ENCODE measurements around the gene PSME2.
A peak's percentile ranks its signal among the peaks of the same experiment; 100 is the strongest.

Gene PSME2

DNA sequence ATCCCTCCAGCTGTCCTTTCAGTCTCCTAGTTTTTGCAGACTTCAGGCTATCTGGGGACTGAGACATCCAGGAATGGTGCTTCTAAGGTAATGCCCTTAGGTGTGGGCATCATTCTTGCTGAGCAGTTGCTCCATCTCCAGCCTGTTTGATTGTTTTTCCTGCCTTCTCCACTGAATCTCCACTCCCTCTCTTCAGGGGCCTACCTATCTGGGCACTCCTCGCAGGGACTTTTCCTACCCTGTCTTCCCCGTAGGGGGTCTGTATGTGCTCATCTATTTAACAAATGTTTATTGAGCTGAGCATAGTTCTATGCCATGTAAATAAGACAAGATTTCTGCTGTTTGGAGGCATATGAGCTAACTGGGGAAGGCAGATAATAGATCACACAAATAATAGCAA, 13.4 kb downstream of the PSME2 start:
- no peak for DNase-seq

DNA sequence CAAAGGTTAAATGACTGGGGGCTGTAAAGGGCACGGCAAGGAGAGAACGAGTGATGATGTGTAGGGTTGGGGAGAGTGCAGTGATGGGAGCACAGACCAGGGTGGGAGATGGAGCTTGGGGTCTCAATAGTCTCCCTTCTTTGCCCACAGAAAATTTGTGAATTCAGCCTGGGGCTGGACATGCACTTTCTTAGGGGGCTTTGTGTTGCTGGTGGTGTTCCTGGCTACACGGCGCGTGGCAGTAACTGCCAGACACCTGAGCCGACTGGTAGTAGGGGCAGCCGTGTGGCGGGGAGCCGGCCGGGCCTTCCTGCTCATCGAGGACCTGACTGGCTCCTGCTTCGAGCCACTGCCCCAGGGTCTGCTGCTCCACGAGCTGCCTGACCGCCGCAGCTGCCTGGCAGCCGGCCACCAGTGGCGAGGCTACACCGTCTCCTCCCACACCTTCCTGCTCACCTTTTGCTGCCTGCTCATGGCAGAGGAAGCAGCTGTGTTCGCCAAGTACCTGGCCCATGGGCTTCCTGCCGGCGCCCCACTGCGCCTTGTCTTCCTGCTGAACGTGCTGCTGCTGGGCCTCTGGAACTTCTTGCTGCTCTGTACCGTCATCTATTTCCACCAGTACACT, 14.2 kb downstream of the PSME2 start:
- DNase-seq, result no peak

DNA sequence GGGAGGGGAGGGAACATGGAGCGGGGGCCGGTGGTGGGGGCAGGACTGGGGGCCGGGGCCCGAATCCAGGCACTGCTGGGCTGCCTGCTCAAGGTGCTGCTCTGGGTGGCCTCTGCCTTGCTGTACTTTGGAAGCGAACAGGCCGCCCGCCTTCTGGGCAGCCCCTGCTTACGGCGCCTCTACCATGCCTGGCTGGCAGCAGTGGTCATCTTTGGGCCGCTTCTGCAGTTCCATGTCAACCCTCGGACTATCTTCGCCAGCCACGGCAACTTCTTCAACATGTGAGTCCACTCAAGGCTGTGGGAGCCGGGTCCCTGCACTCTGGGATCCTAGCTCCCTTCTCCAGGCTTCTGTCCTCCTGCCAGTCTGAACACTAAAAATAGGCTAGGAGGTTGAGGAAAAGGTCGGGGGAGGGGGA, 14.9 kb downstream of the PSME2 start:
- no peak for DNase-seq

DNA sequence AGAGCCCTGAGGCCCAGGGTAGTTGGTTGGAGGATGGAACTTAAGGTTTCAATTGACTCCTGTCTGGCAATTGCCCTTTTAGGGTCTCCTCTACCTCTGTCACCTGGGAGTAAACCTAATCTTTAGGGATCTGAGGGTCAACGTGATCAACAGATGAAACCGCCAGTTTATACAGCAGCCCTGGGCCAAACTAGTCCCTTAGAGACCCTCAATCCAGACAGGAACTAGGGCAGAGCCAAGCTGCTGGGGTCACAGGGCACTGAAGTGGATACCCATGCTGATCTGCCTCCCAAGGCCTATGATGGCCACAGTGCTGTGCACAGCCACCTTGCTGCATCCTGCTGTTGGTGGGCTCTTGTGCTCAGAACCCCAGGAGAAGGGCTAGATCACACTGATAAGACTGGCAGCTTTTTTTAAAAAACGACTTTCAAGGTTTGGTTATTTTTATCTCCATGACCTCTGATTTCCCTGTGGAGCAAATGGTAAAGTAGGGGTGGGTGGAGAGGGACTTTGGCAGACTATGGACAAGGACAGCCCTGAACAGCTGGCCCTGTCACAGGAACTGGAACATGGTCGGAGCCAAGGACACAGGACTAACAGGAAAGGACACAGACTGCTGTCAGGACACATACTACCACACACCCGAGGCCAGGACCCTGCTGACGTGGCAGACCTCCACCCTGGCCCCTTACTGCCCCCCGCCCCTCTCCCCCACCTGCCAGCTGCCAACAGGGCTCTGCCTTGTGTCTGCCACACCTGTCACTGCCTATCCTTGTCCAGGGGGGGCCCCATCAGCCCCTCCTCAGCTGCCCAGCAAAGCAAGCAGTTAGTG, 15.5 kb downstream of the PSME2 start:
- no peak for DNase-seq

GRCh38 chr14:24130380-24130716, 16.1 kb downstream of the PSME2 start, which contains the start of gene FITM1:
FITM1 (plus strand) TSS chr14:24130659; CDS start chr14:24131564, 905 bp downstream.
- no peak for DNase-seq

- DNase-seq, result no peak
Measured at GRCh38 chr14:24129410-24129998, 16.9 kb downstream of the PSME2 start.

GRCh38 chr14:24127673-24128072, 18.7 kb downstream of the PSME2 start:
- DNase-seq, result no peak

GRCh38 chr14:24126939-24127338, 19.5 kb downstream of the PSME2 start:
- DNase-seq, result no peak

- DNase-seq, result no peak
Measured at GRCh38 chr14:24123424-24124417, 22.7 kb downstream of the PSME2 start.

GRCh38 chr14:24122898-24123297, 23.5 kb downstream of the PSME2 start:
- DNase-seq, result no peak

DNA sequence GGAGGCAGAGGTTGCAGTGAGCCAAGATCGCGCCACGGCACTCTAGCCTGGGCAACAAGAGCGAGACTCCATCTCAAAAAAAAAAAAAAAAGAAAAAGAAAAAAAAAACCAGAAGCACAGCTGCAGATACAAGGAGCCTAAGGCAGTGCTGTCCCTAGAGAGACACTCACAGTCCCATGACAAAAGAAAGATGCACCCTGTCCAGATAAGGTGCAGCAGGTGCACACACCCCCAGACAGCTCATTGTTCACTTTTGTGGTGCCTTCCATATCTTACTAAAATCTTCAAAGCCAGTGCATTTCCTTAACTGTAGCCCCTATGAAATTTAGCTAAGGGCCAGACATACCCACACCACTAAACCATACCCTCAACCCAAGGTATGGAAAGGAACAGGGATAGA, 24.0 kb downstream of the PSME2 start:
- DNase-seq, result no peak

DNA sequence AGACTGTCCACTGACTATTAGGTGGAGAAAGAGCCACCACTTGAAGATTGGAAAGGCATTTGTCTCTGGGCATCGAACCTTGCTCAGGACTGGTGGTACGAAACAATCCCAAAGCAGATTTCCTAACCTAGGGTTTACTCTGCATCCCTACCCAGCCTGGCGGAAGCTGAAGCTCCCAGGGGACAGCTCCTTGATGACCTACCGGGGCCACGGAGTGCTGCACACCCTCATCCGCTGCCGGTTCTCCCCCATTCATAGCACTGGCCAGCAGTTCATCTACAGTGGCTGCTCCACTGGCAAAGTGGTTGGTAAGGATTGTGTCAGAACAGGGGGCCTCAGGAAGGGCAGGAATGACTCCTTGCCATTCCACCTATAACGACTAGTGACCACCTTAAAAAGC, 25.2 kb downstream of the PSME2 start:
- DNase-seq, result no peak

DNA sequence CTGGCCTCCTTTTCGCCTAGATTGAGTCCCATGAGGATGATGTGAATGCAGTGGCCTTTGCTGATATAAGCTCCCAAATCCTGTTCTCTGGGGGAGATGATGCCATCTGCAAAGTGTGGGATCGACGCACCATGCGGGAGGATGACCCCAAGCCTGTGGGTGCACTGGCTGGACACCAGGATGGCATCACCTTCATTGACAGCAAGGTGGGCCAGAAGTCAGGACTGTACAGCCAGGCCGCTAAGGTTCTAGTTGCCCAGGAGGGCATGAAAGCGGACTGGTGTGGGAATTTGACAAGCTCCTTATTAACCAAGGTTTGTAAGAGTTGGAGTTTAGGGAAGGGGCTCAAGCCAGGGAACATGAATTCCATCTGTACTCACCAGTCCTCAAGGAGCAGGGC, 26.7 kb downstream of the PSME2 start:
- DNase-seq, result no peak

DNA sequence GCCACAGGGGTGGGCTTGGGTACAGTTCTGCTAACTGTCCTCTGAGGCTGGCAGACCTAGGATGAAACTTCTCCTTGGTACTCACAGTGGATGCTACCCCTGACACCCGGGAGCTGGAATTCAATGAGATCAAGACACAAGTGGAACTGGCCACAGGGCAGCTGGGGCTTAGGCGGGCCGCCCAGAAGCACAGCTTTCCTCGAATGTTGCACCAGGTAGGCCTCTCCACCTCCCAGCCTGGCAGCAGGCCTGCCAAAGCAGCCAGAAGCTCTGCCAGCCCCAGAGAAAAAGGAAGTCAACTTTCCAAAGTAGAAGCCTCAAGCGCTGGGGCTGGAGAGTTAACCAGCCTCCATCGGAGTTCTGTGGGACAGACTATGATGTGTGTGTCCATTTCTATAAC, 29.2 kb downstream of the PSME2 start:
- DNase-seq, result no peak

- DNase-seq, result no peak
Measured at GRCh38 chr14:24116128-24116814, 30.1 kb downstream of the PSME2 start.

DNA sequence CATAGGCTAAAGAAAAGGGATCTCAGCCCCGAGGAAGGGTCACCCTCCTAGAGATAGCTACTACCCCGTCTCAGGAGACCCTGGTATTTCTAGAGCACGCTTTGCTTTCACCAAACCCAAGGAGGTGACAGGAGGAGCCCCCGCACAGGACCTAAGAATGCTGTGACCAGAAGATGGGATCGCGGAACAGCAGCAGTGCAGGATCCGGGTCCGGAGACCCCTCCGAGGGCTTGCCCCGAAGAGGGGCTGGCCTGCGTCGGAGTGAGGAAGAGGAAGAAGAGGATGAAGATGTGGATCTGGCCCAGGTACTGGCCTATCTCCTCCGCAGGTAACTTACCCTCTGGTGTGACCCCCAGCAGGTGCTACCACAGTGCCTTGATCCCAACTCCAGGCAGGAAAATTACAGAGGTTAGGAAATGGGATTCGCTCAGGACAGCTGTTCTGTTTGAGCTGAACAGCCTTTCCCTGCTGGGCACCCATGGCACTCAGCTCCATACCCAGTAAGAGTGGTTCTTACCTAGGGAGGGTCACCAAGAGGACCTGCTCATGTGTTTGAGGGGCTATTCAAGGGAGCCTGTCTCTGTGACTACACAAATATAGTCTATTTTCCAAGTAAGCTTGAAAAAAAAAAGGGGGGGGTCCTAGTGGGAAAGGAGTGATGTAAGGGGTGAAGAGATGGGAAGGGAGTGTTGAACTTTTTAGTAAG, 30.8 kb downstream of the PSME2 start:
- no peak for DNase-seq

GRCh38 chr14:24114532-24115421, 31.6 kb downstream of the PSME2 start, which contains the start of the genes DCAF11 and NRL:
DCAF11 (plus strand) TSS chr14:24114777; CDS start chr14:24115595, 818 bp downstream.
NRL (minus strand) TSS chr14:24114949; CDS start chr14:24082848, 32,101 bp downstream.
- peak; percentile 100 for DNase-seq

GRCh38 chr14:24113801-24114531, 32.4 kb downstream of the PSME2 start:
- peak; percentile 95 for DNase-seq

DNA sequence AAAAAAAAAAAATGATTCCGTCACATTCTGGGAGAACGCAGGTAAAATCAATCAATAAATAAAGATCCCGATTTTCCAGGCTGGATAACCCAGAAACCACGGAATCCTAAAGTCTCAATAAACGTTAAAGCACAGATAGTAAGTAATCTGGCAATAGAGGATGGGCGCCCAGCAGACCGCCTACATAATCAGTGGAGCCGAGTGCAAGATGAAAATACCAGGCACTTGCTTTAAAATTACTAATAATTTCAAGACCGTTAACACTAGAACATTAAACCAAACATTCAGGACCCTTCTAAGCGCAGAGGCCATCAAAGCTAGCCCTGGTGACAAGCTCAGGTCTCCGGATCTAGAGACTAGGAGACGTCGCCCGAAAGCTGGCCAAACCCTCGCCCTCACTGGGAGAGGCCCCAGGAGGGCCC, 33.0 kb downstream of the PSME2 start:
- DNase-seq, result no peak

DNA sequence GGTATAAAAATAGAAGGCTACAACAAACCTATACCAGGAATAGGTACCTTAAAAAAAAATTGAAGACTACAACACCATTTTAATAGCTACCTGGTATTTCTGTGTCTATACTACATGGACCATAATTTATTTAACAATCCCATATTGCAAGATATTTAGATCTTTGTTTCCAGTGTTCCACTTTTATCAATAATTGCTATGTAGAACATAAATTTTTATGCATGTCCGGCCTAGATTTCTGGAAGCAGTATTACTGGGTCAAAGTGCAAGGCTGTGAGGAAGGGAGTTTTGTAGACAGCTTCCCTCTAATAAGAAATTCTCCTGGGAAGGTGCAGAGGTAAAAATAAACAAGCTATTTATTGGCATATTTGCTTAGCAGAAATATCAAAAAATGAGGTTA, 35.9 kb downstream of the PSME2 start:
- DNase-seq, result no peak
